HCT116 (cell line): ENCODE results near the gene LRRC74B. TPM values are rescaled to one million over a fixed set of nuclear protein-coding genes. Genes with fewer than 3 reads are reported as not detected.

Experiments used
- ATAC-seq: fragments of 200-7000 bp; cut with Tn5 transposase; 2 replicates; pipeline ENCODE4 v1.9.1; 2020; ENCODE audit warnings: mild to moderate bottlenecking, moderate library complexity
- BruUV-seq: library from RNA; stranded (reverse); fragments of 400-500 nt; replicated peaks from 2 replicates; lab custom pipeline; 2021; lab: Mats Ljungman, UMichigan
- CTCF ChIA-PET: fragments of 300-600 bp; sonication (Branson Sonifier 250); formaldehyde crosslinking; loops from one replicate; lab custom pipeline; 2021; ENCODE audit warnings: antibody characterized with exemption; lab: Charles Lee
- POLR2A ChIA-PET: fragments of 300-600, 350-600 bp; sonication (Branson Sonifier 250); formaldehyde crosslinking; loops from one replicate; lab custom pipeline; 2021; ENCODE audit warnings: antibody characterized with exemption; lab: Charles Lee
- RAD21 ChIA-PET, 2 experiments: fragments of 300-600 bp; sonication (Branson Sonifier 250); formaldehyde crosslinking; loops; one replicate each; lab custom pipeline; 2023; ENCODE audit warnings: low total read pairs in 2 of 2; ENCODE audit not compliant: uncharacterized antibody in 2 of 2, unreplicated experiment in 2 of 2, low non-redundant PET in 1 of 2; lab: Charles Lee
- DNase-seq: peaks from one replicate; pipeline ENCODE4 v3.0.0-alpha.2; 2010; ENCODE audit warnings: low read depth, low spot score
- H2AFZ ChIP-seq: fragments of 200-600 bp; shearing (Covaris generic), sonication (generic); 2 replicates; pipeline ENCODE4 v1.6.1; 2017; ENCODE audit warnings: low read depth, mixed run types, mixed read lengths, antibody characterized with exemption, low read length; ENCODE audit not compliant: poor library complexity, severe bottlenecking
- H3K27ac ChIP-seq: 2 replicates; pipeline ENCODE4 v1.5.1; 2012; ENCODE audit warnings: low read depth, low read length
- H3K27me3 ChIP-seq: fragments of 200-600 bp; sonication (generic); 2 replicates; pipeline ENCODE4 v1.6.1; 2016; ENCODE audit warnings: mixed run types, low read length, mixed read lengths; ENCODE audit not compliant: insufficient read depth
- H3K36me3 ChIP-seq, 2 experiments: fragments of 200-500 bp in 1 of 2; fragments of 200-600 bp in 1 of 2; sonication (Bioruptor generic) in 1 of 2; sonication (generic) in 1 of 2; 2 replicates each; pipeline versions ENCODE4 v1.5.1 to v1.6.1; 2014 to 2016; ENCODE audit warnings: low read length in 2 of 2, inconsistent platforms in 1 of 2, mixed read lengths in 1 of 2, mixed run types in 1 of 2; ENCODE audit not compliant: insufficient read depth in 2 of 2, control insufficient read depth in 1 of 2
- H3K4me1 ChIP-seq, 2 experiments: fragments of 200-600 bp in 1 of 2; sonication (generic) in 1 of 2; 2 replicates each; pipeline versions ENCODE4 v1.5.1 to v1.6.1; 2012 to 2017; ENCODE audit warnings: low read length in 2 of 2, inconsistent platforms in 1 of 2, mild to moderate bottlenecking in 1 of 2, mixed read lengths in 1 of 2, mixed run types in 1 of 2, moderate library complexity in 1 of 2; ENCODE audit not compliant: insufficient read depth in 2 of 2, control insufficient read depth in 1 of 2
- H3K4me2 ChIP-seq: fragments of 200-600 bp; sonication (generic); 2 replicates; pipeline ENCODE4 v1.6.1; 2017; ENCODE audit warnings: mixed run types, low read length, mixed read lengths
- H3K4me3 ChIP-seq, 2 experiments: fragments of 200-600 bp in 1 of 2; sonication (generic) in 1 of 2; replicated peaks in 1 of 2; 2 replicates each; pipeline ENCODE4 v1.5.1; 2011 to 2016; ENCODE audit warnings: low read length in 2 of 2, control low read depth in 1 of 2, low read depth in 1 of 2, mild to moderate bottlenecking in 1 of 2, mixed read lengths in 1 of 2, mixed run types in 1 of 2
- H3K79me2 ChIP-seq: fragments of 200-600 bp; sonication (generic); 2 replicates; pipeline ENCODE4 v1.6.1; 2017; ENCODE audit warnings: mild to moderate bottlenecking, mixed run types, low read length, moderate library complexity, mixed read lengths; ENCODE audit not compliant: insufficient read depth
- H3K9ac ChIP-seq: fragments of 200-600 bp; sonication (generic); 2 replicates; pipeline ENCODE4 v1.6.1; 2016; ENCODE audit warnings: low read length, mixed read lengths
- H3K9me2 ChIP-seq: fragments of 200-600 bp; sonication (generic), shearing (Covaris generic); 2 replicates; pipeline ENCODE4 v1.6.1; 2017; ENCODE audit warnings: mixed run types, mild to moderate bottlenecking, moderate library complexity; ENCODE audit not compliant: insufficient read depth
- H3K9me3 ChIP-seq, 2 experiments: fragments of 200-500 bp in 1 of 2; fragments of 200-600 bp in 1 of 2; sonication (Bioruptor generic) in 1 of 2; sonication (generic) in 1 of 2; 2 replicates each; pipeline ENCODE4 v1.6.1; 2014 to 2017; ENCODE audit warnings: low read length in 2 of 2, mixed read lengths in 2 of 2, inconsistent platforms in 1 of 2, low read depth in 1 of 2, mild to moderate bottlenecking in 1 of 2, mixed run types in 1 of 2, moderate library complexity in 1 of 2; ENCODE audit not compliant: control insufficient read depth in 1 of 2, insufficient read depth in 1 of 2
- H4K20me1 ChIP-seq: fragments of 200-600 bp; sonication (generic), shearing (Covaris generic); 2 replicates; pipeline ENCODE4 v1.6.1; 2017; ENCODE audit warnings: mixed run types, mild to moderate bottlenecking, moderate library complexity; ENCODE audit not compliant: insufficient read depth
- ATF3 ChIP-seq: IDR thresholded peaks from 2 replicates; pipeline ENCODE4 v1.6.1; 2012
- CBX3 ChIP-seq: IDR thresholded peaks from 2 replicates; pipeline ENCODE4 v1.6.1; 2012; ENCODE audit warnings: low read depth
- CEBPB ChIP-seq: IDR thresholded peaks from 2 replicates; pipeline ENCODE4 v1.6.1; 2012; ENCODE audit warnings: low read depth
- CTCF ChIP-seq, 3 experiments: fragments of 200-600 bp in 1 of 3; sonication (generic) in 1 of 3; IDR thresholded peaks in 2 of 3; conservative IDR thresholded peaks in 1 of 3; 2 replicates each; pipeline ENCODE4 v1.5.1; 2012 to 2017; ENCODE audit warnings: low read depth in 2 of 3, low read length in 2 of 3, antibody characterized with exemption in 1 of 3, borderline replicate concordance in 1 of 3, control low read depth in 1 of 3, mild to moderate bottlenecking in 1 of 3, mixed read lengths in 1 of 3, mixed run types in 1 of 3, moderate library complexity in 1 of 3; ENCODE audit not compliant: insufficient read depth in 1 of 3
- EGR1 ChIP-seq: IDR thresholded peaks from 2 replicates; pipeline ENCODE4 v1.6.1; 2012; ENCODE audit warnings: low read depth
- ELF1 ChIP-seq: IDR thresholded peaks from 2 replicates; pipeline ENCODE4 v1.6.1; 2012; ENCODE audit warnings: low read depth, borderline replicate concordance
- EZH2 ChIP-seq: fragments of 200-600 bp; sonication (generic); IDR thresholded peaks from 2 replicates; pipeline ENCODE4 v1.6.1; 2017; ENCODE audit warnings: antibody characterized with exemption, mixed run types
- FOSL1 ChIP-seq: IDR thresholded peaks from 2 replicates; pipeline ENCODE4 v1.6.1; 2012; ENCODE audit warnings: low read depth
- MAX ChIP-seq: IDR thresholded peaks from 2 replicates; pipeline ENCODE4 v1.6.1; 2012
- POLR2A ChIP-seq: IDR thresholded peaks from 2 replicates; pipeline ENCODE4 v1.7.0; 2011; ENCODE audit warnings: borderline replicate concordance; ENCODE audit not compliant: insufficient read depth, insufficient read length; ENCODE audit errors: extremely low read depth
- POLR2AphosphoS5 ChIP-seq: IDR thresholded peaks from 2 replicates; pipeline ENCODE4 v1.6.1; 2011; ENCODE audit warnings: mild to moderate bottlenecking, low read depth, low read length, moderate library complexity
- RAD21 ChIP-seq: IDR thresholded peaks from 2 replicates; pipeline ENCODE4 v1.6.1; 2012; ENCODE audit warnings: low read depth, mild to moderate bottlenecking
- REST ChIP-seq: IDR thresholded peaks from 2 replicates; pipeline ENCODE4 v1.6.1; 2012; ENCODE audit warnings: low read depth
- SIN3A ChIP-seq: IDR thresholded peaks from 2 replicates; pipeline ENCODE4 v1.6.1; 2012; ENCODE audit warnings: low read depth
- SRF ChIP-seq: IDR thresholded peaks from 2 replicates; pipeline ENCODE4 v1.6.1; 2012; ENCODE audit warnings: low read depth
- TCF7L2 ChIP-seq: IDR thresholded peaks from 2 replicates; pipeline ENCODE4 v1.7.0; 2011; ENCODE audit warnings: borderline replicate concordance, inconsistent platforms; ENCODE audit not compliant: insufficient read depth, insufficient read length; ENCODE audit errors: extremely low read depth
- YY1 ChIP-seq: IDR thresholded peaks from 2 replicates; pipeline ENCODE4 v1.6.1; 2011; ENCODE audit warnings: low read length, low read depth, moderate library complexity, mild to moderate bottlenecking; ENCODE audit not compliant: insufficient replicate concordance; ENCODE audit errors: extremely low read depth
- ZBTB33 ChIP-seq: IDR thresholded peaks from 2 replicates; pipeline ENCODE4 v1.6.1; 2011; ENCODE audit warnings: mild to moderate bottlenecking, low read length, moderate library complexity; ENCODE audit not compliant: insufficient replicate concordance; ENCODE audit errors: extremely low read depth
- ZFX ChIP-seq: fragments of 450-650 bp; IDR thresholded peaks from 2 replicates; pipeline ENCODE4 v1.6.1; 2017
- ZNF274 ChIP-seq: fragments of 200-500 bp; sonication (Bioruptor generic); IDR thresholded peaks from 2 replicates; pipeline ENCODE4 v1.6.1; 2014; ENCODE audit warnings: mild to moderate bottlenecking, low read depth, low read length, inconsistent platforms
- intact Hi-C: fragments of 100-400 bp; cut with micrococcal nuclease; formaldehyde crosslinking; loops from 2 replicates; pipeline ENCODE4 v1.10.0; 2022
- total RNA-seq: library from RNA; stranded (reverse); gene quantifications from one replicate; pipeline ENCODE4 v1.2.1, GENCODE V29; 2021; ENCODE audit not compliant: unreplicated experiment

LRRC74B gene
- total RNA-seq, 1 experiment from 2014 or later, result not detected

- H3K9ac ChIP-seq, result no peak overlapping the region
- intact Hi-C loops, result no loop called here
- TF ChIP-seq RAD21, result no peak
- no peak for TF ChIP-seq EZH2
- TF ChIP-seq CTCF (IDR thresholded peaks at IDR 0.05 in 2 of 3, conservative IDR thresholded peaks at IDR 0.05 in 1 of 3; ENCODE audit: borderline replicate concordance in 1 of 3, insufficient read depth in 1 of 3, low read depth in 2 of 3, low read length in 2 of 3), result no peak
- no peak for TF ChIP-seq ZFX
- TF ChIP-seq SRF, result no peak
- no peak for TF ChIP-seq SIN3A
- no peak for TF ChIP-seq CBX3
- no peak for TF ChIP-seq CEBPB
- TF ChIP-seq TCF7L2, result no peak
- TF ChIP-seq FOSL1, result no peak
- TF ChIP-seq EGR1, result no peak
- TF ChIP-seq ATF3, result no peak
- TF ChIP-seq YY1, result no peak
- TF ChIP-seq ZNF274, result no peak
- no peak for TF ChIP-seq REST
- no peak for TF ChIP-seq POLR2A
- no peak for TF ChIP-seq ELF1
- TF ChIP-seq POLR2AphosphoS5, result no peak
- no peak for TF ChIP-seq MAX
- TF ChIP-seq ZBTB33, result no peak
- H3K4me1 ChIP-seq, result peaks cover 0 to 13% of the 10 kb centered on the region in 2 experiments; a peak in 2 of 4 replicates
- ChIA-PET POLR2A (no interaction called here), CTCF (no interaction called here), RAD21 (no interaction called here)
- H3K9me2 ChIP-seq, result no peaks in the 10 kb centered on the region
- no peak for DNase-seq
- BruUV-seq, result no TSS peak
- no peaks in the 10 kb centered on the region for H3K27me3 ChIP-seq
- ATAC-seq, result no peak
- H3K36me3 ChIP-seq, result no peaks in the 10 kb centered on the region
- H3K9me3 ChIP-seq, result 0 out of 4 replicates have a peak, but pooled peaks cover 0 to 4% of the 10 kb centered on the region in 2 experiments
- no peaks in the 10 kb centered on the region for H3K79me2 ChIP-seq
- no peak overlapping the region for H3K27ac ChIP-seq
- H3K4me2 ChIP-seq, result no peak overlapping the region
- no peak overlapping the region for H2AFZ ChIP-seq
- no peaks in the 10 kb centered on the region for H4K20me1 ChIP-seq
- H3K4me3 ChIP-seq, result no peak overlapping the region
Observed at GRCh38 chr22:21073023-21073422, 27.3 kb downstream of the LRRC74B start.
